Fibroblast of skin of left quadriceps (primary cell): ENCODE data around the gene NFYB.
"Not testable (repeated sequence)": the region's sequence is repeated elsewhere in the genome, so short reads cannot be mapped to it uniquely, and the experiment has no call there.

Source experiments
- DNase-seq, 2 experiments: peaks; one replicate each; pipeline ENCODE4 v3.0.0-alpha.2; 2013; ENCODE audit warnings: low read depth in 2 of 2

The NFYB gene

GRCh38 chr12:104163028-104163427 lies 25.0 kb upstream of the NFYB start:
- DNase-seq: not testable (repeated sequence)

- DNase-seq: no peak
Observed at GRCh38 chr12:104155711-104156555, 17.9 kb upstream of the NFYB start.

- DNase-seq: no peak
Observed at GRCh38 chr12:104154806-104155205, 16.8 kb upstream of the NFYB start.

- DNase-seq: no peak
Observed at GRCh38 chr12:104154286-104154685, 16.3 kb upstream of the NFYB start.

GRCh38 chr12:104152685-104153241 lies 14.8 kb upstream of the NFYB start:
- no peak for DNase-seq

DNA sequence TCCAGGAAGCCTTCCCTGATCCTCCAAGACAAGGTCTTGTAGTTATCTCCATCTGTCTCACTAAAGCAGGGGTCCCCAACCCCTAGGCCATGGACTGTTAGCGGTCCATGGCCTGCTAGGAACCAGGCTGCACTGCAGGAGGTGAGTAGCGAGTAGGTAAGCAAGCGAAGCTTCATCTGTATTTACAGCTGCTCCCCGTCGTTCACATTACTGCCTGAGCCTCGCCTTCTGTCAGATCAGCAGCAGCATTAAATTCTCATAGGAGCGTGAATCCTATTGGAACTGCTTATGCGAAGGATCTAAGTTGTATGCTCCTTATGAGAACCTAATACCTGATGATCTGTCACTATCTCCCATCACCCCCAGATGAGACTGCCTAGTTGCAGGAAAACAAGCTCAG lies 12.4 kb upstream of the NFYB start:
- no peak for DNase-seq

- no peak for DNase-seq
Observed at GRCh38 chr12:104147346-104147745, 9.3 kb upstream of the NFYB start.

DNA sequence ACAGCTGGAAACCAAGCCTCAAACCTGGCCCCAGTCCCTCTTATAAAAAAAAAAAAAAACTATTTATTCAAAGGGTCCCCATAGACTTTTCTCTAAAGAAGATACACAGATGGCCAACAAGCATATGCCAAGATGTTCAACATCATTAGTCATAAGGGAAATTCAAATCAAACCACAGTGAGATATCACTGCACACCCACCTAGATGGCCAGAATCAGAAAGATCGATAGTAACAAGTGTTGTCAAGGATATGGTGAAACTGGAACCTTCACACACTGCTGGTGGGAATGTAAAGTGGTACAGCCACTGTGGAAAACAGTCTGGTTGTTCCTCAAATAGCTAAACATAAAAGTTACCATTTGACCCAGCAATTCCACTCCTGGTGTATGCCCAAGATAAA lies 5.9 kb upstream of the NFYB start:
- no peak for DNase-seq

DNA sequence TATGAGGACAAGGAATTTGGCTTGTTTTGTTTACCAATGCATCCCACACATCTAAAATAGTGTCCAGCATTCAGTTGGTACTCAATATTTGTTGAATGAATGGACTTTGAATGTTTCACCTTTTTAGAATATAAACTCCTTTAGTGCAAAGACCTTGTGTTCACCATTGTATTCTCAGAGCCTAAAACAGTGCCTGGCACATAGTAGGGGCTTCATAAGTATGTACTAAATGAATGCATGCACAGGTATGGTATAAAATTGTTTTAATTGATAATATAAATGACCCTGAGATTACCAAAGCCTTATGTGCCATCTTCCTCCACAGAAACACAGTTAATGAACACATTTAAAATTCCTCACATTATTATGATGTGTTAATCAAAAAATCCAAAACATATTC lies 5.0 kb upstream of the NFYB start:
- DNase-seq: no peak

DNA sequence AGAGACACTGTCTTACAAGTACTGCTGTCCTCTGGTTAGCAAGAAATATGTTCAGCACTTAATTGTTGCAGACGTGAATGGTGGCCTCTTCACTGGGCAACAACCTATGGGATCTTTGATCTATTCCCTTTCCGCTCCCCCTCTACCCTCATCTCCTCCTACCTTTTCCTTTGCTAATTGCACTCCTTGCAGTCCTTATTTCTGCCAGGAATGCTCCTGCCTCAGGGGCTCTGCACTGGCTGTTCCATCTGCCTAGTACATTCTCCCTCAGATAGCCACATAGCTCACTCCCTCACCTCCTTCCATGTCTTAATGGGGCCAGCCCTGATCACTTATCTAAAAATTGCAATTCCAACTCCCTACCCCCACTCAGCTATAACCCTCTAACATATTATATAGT lies 4.5 kb upstream of the NFYB start:
- DNase-seq: no peak

DNA sequence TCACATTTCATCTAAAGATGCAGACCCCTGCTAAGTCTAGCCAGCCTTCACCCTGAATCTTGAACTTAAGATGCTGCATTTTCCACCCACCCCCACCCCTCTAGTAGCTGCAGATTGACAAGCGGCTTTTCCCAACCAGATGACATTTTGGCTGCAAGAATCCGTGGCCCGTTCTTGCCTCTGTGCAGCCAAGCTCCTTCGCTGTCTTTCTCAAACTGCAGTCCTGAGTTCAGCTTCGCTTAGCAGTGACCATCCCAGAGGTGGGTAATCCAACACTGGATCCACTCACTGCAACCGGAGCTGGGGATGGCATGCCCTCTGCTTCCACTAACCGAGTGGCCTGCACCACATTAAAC lies 765 bp upstream of the NFYB start:
- DNase-seq: no peak

DNA sequence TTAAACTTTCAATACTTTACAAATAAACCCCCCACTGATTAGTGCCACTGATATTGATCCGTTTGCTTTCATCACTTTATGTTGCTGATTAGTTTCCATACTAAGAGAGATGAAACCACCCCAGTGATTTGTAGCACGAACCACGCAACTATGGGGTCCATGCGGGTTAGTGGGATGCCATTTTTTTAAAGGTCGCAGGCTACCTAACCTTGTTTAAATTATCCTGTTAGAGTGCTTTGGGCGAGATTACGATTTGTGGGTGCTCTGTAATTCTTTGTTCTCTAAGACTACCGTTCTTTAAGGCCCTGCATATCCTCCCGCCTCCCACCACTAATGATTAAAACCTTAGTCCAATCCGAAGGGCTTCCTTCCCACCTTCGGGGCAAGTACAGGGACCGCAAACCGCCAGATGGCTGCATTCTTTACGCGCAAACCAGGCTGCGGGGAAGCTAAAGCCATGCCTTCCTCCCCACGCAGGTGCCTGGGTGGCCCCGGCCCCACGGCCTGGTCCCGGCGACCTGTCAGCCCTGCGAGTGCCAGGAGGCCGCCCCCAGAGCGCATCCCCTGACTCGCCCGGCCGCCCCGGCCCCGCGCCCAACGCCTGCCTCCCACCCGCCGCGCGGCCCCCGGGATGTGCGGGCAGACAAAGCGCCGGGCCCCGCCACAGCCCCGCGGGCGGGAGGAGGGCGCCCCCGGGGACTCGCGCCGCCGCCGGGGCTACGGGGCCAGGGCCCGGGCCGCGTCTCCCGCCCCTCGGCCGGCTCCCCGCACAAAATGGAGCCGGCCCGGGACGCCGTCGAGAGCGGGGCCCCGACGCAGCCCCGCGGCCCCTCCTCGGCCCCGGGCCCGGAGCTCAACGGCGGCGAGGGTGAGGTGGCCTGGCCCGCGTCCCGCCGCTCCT lies 759 bp downstream of the NFYB start:
- peak; percentile 16 to 17 for DNase-seq

- peak in 1 of 2 experiments; percentile 11 for DNase-seq
Observed at GRCh38 chr12:104136577-104136976, 1.4 kb downstream of the NFYB start.

- no peak for DNase-seq
Observed at GRCh38 chr12:104134882-104135281, 3.1 kb downstream of the NFYB start.

GRCh38 chr12:104133866-104134265 lies 4.1 kb downstream of the NFYB start:
- peak in 1 of 2 experiments; percentile 14 for DNase-seq

DNA sequence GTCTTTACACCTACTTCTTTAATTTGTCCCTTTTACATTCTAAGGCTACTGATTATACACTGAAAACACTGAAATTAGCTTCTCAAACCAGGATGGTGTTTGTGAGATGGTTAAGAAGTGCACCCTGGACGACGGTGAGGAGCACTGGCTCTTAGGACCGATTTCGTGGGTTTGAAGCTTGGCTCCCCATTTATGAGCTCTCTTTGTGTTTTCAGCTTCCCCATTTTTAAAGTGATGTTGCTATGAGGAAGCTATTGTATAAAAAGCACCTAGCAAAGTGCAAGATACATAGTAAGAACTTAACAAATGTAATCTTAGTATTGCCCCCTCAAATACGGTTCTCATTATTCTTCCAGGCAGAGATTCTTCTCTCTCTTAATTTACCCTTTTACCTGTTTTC lies 4.7 kb downstream of the NFYB start:
- no peak for DNase-seq

DNA sequence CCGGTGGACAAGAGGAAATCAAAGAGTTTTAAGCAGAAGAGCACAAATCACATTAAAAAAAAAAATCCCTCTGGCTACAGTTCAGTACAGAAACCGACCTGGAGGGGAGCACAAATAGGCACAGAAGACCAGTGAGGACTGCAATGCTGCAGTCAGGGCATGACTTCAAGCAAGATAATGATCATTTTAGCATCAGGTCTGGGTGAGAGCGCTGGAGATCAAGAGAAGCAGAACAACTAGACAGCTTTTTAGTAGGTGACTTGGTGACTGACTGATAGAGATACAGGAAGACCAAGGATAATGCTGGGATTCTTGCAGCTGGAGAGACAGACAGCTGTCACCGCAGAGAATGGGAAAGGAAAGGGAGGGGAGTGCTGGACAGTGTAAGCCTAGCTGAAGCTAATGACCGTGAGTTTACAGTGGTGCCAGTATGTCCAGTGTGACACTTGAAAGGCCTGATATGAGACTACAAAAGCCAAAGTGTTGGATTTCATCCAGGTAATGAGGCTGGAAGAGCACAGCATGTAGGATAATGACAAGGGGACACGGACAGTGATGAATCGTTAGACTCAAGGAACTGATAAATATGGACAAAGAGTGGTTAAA lies 5.6 kb downstream of the NFYB start:
- no peak for DNase-seq

- DNase-seq: no peak
Observed at GRCh38 chr12:104131609-104132008, 6.4 kb downstream of the NFYB start.

- DNase-seq: no peak
Observed at GRCh38 chr12:104130760-104131159, 7.2 kb downstream of the NFYB start.

- no peak for DNase-seq
Observed at GRCh38 chr12:104126548-104126947, 11.5 kb downstream of the NFYB start.

GRCh38 chr12:104122298-104122697 lies 15.7 kb downstream of the NFYB start:
- no peak for DNase-seq

DNA sequence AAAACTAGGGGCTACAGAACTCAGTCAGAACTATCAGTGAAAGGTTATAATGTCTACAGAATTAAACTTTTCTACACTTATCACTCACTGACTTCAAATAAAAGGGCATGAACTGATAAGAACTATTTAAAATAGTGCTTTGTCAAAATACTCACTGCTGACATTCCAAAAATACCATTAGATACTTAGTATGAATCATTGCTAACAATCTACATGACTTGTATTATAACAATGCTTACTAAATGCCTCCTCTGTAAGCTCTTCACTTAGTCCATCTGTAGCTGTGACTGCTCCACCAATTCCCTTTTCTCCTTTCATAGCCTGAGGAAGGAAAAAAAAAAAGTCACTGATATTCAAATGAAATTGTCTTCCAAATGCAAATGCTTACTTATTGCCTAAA lies 17.0 kb downstream of the NFYB start:
- peak in 1 of 2 experiments; percentile 22 for DNase-seq
